NK-92 (cell line): ENCODE data around the gene NUDT17.

Experiments
- DNase-seq: peaks from one replicate; lab custom pipeline; 2025; ENCODE audit not compliant: unreplicated experiment; lab: John Stamatoyannopoulos, UW

NUDT17 gene

DNA sequence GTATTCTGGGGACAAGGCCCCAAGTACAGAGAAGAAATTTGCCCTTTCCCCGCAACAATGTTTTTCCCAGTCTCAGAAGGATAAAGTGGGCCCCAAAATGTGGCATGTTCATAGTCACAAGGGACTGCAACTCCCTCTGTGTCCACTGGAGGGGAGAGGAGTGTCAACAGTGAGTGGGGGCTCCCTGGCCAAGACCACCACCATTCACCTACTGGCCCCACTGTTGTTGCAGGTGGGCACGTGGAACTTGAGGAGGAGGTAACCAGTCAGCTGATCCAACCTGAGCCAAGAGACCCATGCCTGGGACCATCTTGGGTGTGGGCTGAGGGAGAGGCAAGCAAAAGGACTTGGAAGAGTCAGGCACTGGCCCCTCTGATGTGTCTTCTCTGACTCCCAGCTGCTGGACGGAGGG is 777 bp downstream of the NUDT17 start:
- no peak for DNase-seq

DNA sequence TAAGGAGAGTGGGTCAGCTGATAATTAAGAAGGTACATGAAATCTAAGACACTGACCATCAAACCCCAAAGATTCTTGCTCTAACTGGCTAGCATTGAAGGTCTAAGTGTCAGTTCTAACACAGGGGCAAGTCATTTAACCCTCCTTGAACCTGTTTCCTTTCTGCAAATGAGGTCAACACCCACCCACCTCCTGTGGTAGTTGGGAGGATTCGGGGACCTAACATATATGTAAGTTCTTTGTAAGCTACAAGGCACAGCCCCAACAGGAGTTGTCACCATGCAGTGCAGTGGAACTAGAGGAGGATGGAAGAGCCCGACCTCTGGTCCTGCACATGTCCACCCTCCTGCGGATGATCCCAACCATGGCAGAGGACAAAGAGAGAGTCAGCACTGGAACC is 2.4 kb downstream of the NUDT17 start:
- DNase-seq = no peak

DNA sequence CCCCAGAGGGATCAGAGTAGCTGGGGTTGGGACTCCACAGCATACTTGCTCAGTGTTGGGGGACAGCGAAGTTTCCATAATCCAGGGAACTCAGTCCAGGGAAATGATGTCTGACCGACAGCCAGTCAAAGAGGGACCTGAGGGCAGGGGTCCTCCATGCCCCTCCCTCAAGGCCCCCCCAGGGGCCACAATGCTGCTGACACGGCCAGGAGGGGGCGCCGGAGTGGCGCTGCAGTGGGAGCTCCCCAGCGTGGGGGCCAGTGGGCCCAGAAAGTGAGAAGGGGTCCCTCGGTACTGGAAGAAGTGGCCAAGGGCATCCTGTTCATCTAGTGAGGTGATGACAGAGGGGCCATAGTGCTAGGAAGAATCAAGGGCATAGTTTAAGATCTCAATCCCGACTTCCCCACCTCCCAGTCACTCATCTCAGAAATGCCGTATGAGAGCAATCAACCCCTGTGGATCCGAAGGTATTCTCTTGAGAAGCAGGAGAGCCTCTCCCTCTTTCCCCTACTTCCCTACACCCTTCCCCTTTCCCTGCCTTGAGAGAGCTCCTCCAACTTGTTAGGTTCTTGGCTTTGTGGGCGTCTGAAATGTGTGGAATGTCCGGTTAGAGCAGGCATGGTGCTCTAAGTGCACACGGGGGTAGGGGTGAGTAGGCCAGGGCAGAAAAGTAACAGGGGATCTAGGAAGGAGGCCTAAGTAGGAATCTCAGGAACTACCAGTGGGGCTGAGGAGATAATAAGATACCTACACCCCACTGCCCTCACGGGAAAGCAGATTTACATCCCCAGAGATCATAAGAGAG is 4.1 kb downstream of the NUDT17 start:
- no peak for DNase-seq

DNA sequence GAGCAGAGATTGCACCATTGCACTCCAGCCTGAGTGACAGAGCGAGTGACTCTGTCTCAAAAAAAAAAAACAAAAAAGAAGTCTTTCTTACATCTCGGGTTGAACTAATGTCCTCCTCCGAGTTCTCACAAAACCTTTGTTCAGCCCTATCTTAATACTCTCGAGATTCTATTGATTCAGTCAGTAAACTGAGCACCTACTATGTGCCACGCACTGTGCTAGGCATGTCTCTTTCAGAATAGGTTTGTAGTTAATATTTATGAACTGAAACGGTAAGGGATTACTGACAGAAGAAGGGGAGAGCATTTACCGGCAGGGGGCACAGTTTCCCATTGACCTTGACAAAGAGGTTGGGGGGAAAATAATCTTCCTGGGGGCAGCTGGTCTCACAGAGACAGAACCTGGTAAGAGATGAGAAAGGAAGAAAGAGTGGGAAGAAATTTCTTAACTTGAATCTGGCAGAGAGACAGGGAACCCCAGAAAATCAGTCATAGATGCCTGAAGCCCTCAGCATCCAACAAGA is 10.1 kb downstream of the NUDT17 start:
- no peak for DNase-seq

GRCh38 chr1:145857170-145857569 is 11.7 kb downstream of the NUDT17 start:
- no peak for DNase-seq

DNA sequence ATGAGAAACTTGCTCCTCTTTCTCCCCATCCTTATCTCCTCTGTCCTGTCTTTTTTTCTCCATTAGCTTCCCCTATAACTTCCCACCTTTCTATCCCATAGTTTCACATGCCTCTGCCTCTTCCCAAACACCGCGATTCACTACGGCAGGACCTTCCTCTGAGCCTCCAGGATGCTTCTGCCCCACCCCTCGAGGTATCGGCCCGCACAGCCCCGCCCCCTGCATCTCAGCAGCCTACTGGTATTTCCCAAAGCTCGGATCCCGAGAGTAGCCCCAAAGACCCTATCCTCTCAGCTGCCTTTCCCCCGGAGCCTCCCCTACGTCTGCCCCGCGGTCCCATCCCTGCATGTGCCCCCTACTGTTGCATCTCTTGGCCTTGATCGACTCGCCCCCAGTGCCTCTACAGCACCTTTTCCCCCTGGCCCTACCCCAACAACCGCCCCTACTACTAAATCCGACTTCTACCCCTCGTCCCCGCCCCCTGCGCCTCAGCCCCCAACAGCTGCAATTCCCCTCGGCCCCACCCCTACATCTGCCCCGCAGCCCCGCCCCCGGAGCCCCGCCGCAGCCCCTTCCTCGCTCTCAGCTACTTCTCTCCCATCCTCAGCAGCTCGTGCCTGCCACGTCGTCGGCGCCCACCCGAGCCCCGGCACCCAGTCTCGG is 12.9 kb downstream of the NUDT17 start:
- DNase-seq = no peak

DNA sequence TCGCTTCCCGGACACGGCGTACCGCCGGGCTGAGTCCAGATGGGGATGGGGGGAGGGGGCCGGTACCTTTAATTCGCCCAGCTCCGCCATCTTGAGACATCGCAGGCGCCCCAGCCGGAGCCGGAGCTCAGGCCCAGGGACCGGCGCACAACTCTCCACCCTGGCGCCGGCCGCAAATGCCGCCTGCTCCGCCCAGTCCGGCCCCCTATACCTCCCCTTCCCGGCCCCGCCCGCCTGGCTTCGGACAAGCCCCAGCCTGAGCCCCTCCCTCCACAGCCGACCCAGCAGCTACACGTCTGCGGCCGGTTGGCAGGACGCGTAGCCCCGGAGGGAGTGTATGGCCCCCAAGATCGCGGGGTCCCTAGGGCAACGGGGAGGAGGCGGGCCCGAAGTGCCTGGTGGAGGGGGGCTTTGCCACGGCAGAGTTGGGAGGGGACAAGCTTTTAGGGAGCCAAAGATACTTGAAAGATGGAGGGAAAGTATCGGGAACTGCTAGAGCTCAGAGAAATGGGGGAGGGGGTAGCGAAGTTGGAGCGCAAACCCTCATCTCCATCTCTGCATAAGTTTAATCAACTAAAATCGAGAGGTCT is 13.6 kb downstream of the NUDT17 start, which contains the start of gene PIAS3:
TSS of gene PIAS3 (minus strand) at position 181 of the 590 bp plus-strand sequence. CDS start at position 90, 91 bp downstream.
- DNase-seq = peak; percentile 34

GRCh38 chr1:145859491-145860023 is 14.1 kb downstream of the NUDT17 start:
- no peak for DNase-seq

GRCh38 chr1:145863282-145864018 is 18.0 kb downstream of the NUDT17 start:
- no peak for DNase-seq

DNA sequence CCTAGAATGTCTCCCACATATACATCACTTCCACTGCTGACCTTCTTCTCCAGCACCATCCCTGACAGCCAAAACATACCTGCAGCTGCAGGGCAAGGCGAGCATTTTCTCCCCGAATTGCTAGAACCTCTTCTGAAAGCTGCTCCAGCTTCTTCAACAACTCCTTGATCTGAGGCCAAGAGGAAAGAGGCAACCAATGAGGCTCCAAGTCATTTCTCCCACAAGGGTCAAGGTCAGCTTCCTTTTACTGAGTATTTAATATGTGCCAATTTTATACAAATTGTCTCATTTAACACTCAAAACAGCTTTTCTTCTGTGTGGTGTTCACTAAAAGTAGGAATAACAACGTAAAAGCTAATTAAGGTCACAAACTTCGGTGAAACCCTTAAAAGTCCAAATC is 22.8 kb downstream of the NUDT17 start:
- no peak for DNase-seq

DNA sequence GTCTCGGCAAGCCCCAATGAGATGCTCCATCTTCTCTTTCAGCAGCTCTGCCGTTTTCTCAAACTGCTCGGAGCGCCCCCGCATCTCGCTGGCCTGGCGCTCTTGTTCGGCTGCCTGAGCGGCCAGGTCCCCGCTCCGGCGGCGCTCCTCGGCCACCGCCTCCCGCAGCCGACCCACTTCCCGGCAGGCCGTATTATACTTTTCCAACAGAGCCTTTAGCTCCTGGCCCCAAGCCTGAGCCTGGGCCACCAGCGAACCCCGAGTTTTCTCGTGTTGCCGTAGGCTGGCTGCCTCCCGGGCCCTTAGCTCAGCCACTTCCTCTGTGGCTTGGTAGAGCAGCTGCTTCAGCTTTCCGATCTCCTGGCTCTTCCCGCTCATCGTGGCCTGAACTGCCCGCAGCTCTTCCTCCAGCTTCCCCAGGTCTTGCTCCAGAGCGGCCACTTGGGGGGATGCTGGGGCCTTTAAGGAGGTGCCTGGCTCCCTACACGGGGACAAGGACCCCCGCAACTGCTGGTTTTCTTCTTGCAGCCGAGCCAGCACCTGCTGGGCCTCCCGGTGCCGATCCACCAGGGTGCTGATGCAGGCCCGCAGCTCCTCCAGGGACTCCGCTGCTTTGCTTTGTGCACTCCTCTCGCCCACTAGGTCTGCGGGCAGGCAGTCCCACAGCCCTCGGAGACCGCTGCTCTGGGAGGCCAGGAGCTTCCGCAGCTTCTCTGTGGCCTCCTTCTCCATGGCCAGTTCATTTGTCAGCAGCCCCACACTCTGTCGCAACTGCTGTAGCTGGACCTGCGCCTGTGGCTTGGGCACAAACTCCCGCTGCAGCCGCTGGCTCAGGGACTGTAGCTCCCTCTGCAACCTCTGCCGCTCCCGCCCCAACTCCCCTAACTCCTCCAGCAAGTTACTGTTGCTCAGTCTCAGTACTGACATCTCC is 26.8 kb downstream of the NUDT17 start:
- no peak for DNase-seq

- DNase-seq = no peak
Measured at GRCh38 chr1:145874646-145875045, 29.2 kb downstream of the NUDT17 start.

DNA sequence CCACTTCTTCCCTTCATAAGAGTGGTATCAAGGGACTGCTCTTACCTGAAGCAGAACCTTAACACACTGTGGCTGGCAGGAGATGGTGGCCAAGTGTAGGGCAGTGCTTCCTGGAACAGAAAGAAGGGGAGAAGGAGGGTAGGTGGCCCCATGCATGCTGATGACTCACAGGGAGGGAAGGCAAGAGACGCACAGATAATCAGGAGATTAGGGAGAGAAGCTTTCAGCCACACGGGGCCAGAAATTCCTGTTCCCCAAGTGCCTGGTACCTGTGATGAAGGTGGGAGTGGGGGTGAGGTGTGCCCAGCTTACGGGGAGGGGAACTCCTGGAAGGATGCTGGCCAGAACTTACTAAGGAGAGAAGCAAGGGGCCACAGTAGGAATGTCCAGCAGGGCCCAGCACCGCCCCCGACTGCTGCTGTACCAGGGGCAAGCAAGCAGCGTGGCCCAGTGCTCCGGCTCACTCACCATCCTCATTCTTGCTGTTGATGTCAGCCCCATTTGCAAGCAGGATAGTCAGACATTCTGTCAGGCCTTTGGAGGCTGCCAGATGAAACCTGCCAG is 32.6 kb downstream of the NUDT17 start:
- no peak for DNase-seq

- DNase-seq = no peak
Measured at GRCh38 chr1:145878724-145879123, 33.3 kb downstream of the NUDT17 start.

DNA sequence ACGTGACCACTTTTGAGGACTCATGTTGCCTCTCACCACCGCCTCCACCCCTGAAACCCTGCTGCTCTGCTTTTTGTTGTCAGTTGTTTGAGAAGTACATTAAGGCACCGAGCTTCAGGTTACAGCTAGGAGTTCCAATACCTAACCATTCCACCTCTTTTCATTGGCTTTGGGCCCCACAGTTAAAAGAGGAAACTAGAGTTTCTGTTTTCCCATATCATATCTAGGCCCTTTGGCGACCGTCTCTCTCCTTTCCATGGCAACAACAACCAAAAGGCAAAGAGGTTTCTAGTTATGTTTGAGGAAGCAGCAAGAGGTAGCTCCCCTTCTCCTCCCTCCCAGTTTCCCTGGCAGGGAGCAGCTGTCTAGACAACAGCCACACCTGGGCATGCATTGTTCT is 34.3 kb downstream of the NUDT17 start:
- DNase-seq = no peak

GRCh38 chr1:145884675-145885074 is 39.2 kb downstream of the NUDT17 start:
- DNase-seq = no peak

GRCh38 chr1:145885738-145886287 is 40.4 kb downstream of the NUDT17 start, which contains the start of gene ANKRD35:
Gene ANKRD35 (minus strand): TSS chr1:145885866. CDS start chr1:145885758, 108 bp downstream.
- DNase-seq = peak; percentile 26

- DNase-seq = no peak
Measured at GRCh38 chr1:145886390-145886789, 41.0 kb downstream of the NUDT17 start.

DNA sequence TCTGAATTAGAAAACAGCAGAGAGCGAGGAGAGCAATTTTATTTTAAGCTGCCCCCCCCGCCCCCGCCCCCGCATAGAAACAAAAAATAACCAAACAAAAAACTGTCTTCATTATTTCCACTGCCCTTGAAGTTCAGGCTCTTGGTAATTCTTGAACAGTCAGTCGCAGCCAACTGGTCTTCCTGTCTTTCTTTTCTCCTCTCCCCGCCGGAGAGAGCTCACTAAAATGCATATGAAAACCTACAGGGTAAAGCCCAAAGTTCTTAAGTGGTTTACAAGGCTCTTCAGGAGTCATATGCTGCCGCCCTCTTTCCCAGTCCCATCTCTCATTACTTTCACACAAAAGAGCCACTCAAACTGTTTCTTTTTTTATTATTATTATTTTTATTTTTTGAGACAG is 41.4 kb downstream of the NUDT17 start:
- DNase-seq = no peak
